A549 (cell line): ENCODE data around the gene MAP3K14.

Experiments
- CHD2 ChIP-seq: fragments of 150-350 bp; IDR thresholded peaks from 2 replicates; pipeline ENCODE4 v1.6.1; 2014; ENCODE audit warnings: low read length; ENCODE audit not compliant: partially characterized antibody
- JUN ChIP-seq, 2 experiments: fragments of >200 bp; sonication (Bioruptor Twin); formaldehyde crosslinking; IDR thresholded peaks; 2 replicates in 1 of 2; 3 replicates in 1 of 2; pipeline ENCODE4 v1.6.1; 2016 to 2017
- MAZ ChIP-seq: fragments of 150-350 bp; IDR thresholded peaks from 2 replicates; pipeline ENCODE4 v1.6.1; 2014; ENCODE audit warnings: antibody characterized with exemption, low read depth, low read length, borderline replicate concordance
- NR3C1 ChIP-seq: fragments of >200 bp; sonication (Bioruptor Twin); formaldehyde crosslinking; IDR thresholded peaks from 3 replicates; pipeline ENCODE4 v1.6.1; 2017
- POLR2A ChIP-seq: IDR thresholded peaks from 2 replicates; pipeline ENCODE4 v1.6.1; 2012; ENCODE audit warnings: mild to moderate bottlenecking, low read length
- RNF2 ChIP-seq: fragments of 200-600 bp; sonication (generic); IDR thresholded peaks from 2 replicates; pipeline ENCODE4 v1.6.1; 2016; ENCODE audit warnings: low read depth, mild to moderate bottlenecking, antibody characterized with exemption, moderate library complexity, borderline replicate concordance
- TF ChIP-seq, protein P1 (sequence below): fragments of >200 bp; sonication (Bioruptor Twin); formaldehyde crosslinking; IDR thresholded peaks from 3 replicates; pipeline ENCODE4 v1.5.1; 2016
- TF ChIP-seq, protein P2 (sequence below): IDR thresholded peaks from 2 replicates; pipeline ENCODE4 v1.6.1; 2012; ENCODE audit warnings: low read depth, borderline replicate concordance

DNA sequence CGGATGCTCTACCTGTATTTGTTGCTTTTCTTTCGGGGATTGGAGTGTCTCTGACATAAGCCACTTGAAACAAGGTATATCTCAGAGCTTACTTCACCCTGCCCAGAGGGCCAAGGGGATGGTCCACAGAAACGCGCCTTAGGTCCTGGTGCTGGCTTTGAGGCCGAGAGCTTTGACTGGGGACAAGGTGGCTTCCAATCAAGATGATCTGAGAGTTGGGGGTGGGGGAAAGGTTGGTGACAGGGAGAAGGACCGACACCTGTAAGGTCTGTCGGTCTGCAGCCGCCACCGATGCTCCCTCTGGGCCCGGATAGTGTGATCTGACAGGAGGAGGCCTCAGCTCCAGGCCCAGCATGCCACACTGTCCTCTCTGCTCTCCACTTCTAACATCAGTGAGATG is 33.1 kb downstream of the MAP3K14 start:
- TF ChIP-seq, protein P1, sequence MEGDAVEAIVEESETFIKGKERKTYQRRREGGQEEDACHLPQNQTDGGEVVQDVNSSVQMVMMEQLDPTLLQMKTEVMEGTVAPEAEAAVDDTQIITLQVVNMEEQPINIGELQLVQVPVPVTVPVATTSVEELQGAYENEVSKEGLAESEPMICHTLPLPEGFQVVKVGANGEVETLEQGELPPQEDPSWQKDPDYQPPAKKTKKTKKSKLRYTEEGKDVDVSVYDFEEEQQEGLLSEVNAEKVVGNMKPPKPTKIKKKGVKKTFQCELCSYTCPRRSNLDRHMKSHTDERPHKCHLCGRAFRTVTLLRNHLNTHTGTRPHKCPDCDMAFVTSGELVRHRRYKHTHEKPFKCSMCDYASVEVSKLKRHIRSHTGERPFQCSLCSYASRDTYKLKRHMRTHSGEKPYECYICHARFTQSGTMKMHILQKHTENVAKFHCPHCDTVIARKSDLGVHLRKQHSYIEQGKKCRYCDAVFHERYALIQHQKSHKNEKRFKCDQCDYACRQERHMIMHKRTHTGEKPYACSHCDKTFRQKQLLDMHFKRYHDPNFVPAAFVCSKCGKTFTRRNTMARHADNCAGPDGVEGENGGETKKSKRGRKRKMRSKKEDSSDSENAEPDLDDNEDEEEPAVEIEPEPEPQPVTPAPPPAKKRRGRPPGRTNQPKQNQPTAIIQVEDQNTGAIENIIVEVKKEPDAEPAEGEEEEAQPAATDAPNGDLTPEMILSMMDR, result no peak
- TF ChIP-seq RNF2 (no peak), POLR2A (no peak), NR3C1 (no peak), CHD2 (no peak), JUN (IDR thresholded peaks at IDR 0.05) (no peak), MAZ (no peak)
- TF ChIP-seq, protein P2, sequence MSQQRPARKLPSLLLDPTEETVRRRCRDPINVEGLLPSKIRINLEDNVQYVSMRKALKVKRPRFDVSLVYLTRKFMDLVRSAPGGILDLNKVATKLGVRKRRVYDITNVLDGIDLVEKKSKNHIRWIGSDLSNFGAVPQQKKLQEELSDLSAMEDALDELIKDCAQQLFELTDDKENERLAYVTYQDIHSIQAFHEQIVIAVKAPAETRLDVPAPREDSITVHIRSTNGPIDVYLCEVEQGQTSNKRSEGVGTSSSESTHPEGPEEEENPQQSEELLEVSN, result no peak
